GM15510 (cell line): ENCODE measurements around the gene TRPT1.

Source experiments
- POLR2A ChIP-seq: IDR thresholded peaks from 3 replicates; pipeline ENCODE4 v1.6.1; 2011; ENCODE audit warnings: borderline replicate concordance; ENCODE audit not compliant: insufficient read length; ENCODE audit errors: extremely low read depth

The TRPT1 gene

DNA sequence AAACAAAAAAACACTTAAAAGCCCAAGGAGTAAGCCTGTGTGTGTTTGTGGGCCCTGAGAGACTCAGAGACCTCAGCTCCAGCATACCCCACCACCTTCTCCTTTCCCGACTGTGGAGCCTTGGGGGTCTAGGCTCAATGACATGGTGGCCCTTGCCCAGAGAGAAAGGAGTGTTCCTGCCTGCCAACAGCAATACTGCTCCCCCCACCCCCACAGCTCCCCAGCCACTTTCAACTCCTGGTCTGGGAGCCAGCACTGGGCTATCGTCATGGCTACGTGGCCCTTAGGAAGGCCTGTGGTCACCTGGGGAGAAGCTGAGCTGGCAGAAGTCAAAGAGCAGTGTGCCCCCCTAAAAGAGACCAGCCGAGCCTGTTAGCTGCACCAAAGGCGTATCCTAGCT is 18.1 kb upstream of the TRPT1 start:
- no peak for TF ChIP-seq POLR2A

DNA sequence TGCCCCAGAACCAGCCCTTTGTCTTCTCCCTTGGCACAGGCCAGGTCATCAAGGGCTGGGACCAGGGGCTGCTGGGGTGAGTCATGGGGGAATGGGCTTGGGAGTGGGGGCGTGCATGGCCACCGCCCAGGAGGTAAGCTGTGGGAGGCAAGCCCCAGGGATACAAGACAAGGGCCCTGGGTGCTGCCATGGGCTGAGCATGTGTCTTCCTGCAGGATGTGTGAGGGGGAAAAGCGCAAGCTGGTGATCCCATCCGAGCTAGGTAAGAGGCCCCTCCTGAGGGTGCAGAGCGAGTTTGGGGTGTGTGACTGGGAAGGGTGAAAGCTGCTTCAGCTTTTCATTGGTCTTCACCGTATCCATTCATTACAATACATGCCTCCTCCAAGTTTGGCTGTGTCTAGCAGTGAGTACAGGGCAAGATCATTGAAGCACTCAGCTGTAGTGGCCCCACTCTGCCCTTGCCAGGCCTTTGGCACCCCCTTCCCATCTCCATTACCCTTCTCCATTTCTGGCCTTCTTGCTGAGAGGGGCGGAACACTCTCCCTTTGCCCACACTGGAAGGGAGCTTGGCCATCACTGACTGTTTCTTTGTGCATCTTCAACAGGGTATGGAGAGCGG is 17.4 kb upstream of the TRPT1 start:
- TF ChIP-seq POLR2A = peak; percentile 2

DNA sequence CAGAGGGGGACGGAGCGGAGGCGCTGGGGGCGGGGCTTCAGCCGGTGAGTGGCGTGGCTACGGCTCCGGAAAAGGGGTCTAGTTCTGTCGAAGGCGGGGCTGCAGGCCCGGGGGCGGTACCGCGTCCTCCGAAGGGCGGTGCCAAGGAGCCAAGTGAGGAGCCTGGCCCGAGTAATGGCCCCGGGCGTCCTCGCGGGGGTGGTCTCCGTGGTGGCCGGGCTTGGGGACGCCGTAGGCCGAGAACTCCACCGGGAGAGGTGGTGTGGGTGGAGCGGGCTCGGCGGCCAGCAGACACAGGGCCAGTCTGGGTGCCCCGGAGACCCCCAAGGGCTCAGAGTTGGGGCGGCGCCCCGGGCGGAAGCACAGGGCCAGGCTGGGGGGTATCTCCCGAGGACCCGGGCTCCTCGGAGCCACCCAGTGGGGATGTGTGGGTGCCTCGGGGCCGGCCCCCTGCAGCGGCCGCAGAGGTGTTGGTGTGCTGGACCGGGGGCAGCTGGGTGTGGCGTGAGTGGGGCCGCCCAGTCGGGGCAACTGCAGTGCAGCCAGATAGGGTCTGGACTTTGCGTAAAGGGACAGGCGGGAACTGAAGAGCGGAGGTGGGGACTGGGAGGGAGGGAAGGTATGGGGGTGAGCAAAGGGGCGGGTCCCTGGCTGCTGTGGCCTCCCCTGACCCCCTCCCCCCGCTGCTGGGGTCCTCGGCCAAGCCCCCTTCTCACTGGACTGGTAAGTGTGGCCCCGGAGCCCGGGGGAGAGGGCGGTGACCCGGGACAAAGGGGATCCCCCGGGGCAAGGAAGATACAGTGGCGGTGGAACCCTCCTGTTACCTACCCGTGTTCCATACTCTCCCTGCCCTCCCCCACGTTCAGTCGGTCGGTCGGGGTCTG is 15.7 kb upstream of the TRPT1 start:
- TF ChIP-seq POLR2A = peak; percentile 70

DNA sequence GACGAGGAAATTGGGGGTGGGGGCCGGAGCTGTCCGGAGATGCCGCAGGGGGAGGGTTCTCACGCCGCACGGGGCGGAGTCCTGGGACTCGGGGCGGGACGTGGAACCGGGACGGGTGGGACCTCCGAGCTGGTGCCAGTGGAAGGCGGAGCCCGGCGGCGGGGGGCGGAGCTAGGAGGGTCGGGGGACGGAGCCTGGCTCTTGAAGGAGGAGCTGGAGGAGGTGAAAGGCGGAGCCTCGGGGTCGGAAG is 15.2 kb upstream of the TRPT1 start:
- TF ChIP-seq POLR2A = no peak

DNA sequence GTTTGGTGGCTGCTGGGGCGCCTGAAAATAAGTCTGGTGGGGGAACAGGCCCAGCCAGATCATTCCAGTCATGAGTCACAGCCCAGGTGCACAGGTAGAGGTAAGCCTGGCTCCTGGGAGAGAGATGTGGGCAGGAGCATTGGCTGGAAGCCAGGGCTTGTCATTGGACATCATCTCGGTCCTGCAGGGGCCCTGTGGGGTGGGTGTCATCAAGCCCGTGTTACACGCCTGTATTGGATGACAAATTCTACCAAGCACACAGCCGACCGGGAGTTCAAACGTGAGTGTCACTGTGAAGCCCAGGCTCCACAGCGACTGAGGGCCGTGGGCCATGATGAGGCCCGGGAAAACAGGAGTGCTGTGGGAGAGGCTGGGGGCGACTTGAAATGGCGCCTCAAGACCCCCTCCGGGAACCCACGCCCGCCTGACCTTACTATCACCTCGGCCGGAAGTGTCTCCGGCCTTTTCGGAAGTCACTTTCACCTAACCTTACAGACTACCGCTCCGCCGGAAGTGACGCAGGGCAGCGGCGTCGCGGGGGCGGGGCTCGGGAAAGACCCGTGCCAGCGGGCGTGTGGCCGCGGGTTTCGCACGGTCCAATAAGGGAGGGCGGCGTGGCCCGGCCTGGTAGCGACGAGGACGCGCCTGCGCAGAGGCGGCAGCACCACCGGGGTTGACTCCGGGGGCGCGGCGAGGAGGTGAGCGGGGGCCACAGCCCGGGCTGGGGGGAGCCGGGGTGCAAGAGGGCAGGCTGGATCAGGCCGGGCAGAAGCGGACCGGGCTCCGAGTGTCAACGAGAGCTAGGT is 14.7 kb upstream of the TRPT1 start, which contains the start of gene FKBP2:
Gene FKBP2 (plus strand): TSS at position 661 of the 806 bp plus-strand sequence. CDS start 1,293 bp downstream, outside the sequence.
- TF ChIP-seq POLR2A = peak; percentile 92

DNA sequence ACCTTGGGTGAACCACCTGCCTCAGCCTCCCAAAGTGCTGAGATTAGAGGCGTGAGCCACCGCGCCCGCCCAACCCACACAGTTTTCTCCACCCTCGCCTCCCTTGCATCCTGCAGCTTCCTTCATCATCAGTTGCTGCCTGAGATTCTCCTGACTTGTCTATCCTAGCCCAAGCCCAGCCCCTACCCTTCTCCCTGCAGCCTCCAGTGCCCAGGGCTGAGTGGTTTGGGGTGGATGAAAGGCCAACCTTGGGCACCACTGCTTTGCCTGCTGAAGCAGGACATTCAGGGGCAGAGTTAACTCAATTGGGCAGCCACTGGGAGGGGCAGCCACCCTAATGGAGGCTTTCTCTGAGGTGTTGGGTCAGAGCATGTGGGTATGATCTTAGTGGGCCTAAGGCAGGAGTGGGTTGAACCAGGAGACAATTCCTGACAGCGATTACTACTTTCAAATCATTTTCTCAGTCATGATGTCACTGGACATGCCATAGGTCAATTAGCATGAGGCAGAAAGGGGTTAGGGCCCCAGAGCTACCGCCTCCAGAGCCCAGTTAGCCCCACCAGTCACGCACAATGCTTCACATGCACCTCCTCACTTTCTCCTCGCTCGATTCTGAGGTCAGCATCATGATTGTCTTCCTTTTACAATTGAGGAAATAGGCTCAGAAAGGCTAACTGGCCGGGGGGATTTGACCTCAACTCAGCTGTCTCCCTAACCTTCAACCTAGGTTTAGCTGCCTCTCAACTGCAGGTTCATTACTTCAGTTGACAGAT is 13.9 kb upstream of the TRPT1 start:
- no peak for TF ChIP-seq POLR2A

DNA sequence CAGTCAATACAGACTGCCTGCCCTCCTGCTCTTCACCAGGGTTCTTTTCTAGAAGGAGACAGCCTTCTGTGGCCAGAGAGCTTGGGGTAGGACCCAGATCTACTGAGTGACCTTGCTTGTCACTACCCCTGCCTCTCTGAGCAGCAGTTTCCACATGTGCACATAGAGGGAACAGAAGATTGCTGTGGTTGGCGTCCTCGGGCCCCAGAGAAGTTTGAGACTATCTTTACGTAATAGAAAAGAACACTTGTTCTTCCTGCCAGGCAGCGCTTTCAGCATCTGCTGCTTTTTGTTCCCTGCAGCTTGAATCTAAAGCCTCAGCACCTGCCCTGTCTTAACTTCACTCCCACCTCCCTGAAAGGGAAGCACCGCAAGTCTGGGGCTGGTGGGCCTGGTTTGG is 13.0 kb upstream of the TRPT1 start:
- no peak for TF ChIP-seq POLR2A

DNA sequence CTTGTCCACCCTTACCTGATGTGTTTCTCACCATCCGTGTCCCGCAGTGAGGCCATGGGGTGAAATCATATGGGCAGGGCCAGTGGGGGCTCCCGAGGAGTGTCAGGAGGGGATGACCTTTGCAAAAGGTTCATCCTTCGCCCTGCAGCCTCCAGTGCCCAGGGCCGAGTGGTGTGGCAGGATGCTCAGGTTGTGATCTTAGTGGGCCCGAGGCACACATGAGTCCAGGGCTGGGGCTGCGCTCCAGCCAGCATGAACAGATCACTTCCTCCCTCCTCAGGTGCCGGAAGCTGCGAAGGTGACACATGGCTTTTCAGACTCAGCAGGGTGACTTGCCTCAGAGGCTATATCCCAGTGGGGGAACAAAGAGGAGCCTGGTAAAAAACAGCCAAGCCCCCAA is 12.1 kb upstream of the TRPT1 start:
- TF ChIP-seq POLR2A = no peak

DNA sequence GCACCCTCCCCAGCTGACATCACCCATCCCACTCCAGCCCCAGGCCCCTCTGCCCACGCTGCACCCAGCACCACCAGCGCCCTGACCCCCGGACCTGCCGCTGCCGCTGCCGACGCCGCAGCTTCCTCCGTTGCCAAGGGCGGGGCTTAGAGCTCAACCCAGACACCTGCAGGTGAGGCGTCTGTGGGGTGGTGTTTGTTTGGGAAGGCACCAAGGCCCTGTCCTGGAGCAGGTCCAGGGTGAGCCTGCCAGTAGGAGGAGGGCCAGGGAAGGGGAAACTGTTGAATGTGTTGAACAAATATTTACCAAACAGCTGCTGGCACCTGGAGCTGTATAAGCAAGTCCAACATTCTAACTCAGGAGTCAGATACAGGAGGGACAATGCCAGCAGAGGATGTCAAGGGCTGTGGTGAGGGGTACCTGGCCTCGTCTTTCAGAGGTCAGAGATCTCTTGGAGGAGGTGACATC is 11.5 kb upstream of the TRPT1 start:
- no peak for TF ChIP-seq POLR2A

DNA sequence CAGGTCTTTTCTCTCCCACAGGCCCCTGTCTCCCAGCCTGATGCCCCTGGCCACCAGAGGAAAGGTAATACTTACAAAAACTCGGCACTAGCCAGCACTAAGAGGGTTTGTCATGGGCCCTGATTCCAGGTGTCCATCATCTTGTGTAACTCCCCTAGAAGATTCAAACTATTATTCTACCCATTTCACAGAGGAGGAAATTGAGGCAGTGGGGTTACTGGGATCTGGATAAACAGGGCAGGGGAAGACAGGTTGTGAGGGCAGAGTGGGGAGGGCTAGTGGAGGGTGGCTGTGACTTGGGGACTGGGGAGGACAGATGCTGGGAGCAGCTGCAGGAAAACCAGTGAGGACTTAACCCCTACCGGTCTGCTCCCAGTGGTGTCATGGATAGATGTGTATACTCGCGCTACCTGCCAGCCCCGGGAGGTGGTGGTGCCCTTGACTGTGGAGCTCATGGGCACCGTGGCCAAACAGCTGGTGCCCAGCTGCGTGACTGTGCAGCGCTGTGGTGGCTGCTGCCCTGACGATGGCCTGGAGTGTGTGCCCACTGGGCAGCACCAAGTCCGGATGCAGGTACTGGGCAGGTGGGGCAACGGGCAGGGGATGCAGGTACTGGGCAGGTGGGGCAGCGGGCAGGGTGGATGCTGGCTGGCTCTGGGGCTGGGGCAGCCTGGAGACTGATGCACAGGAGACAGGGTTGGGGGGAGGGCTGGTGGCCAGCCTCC is 9.6 kb upstream of the TRPT1 start:
- TF ChIP-seq POLR2A = no peak

DNA sequence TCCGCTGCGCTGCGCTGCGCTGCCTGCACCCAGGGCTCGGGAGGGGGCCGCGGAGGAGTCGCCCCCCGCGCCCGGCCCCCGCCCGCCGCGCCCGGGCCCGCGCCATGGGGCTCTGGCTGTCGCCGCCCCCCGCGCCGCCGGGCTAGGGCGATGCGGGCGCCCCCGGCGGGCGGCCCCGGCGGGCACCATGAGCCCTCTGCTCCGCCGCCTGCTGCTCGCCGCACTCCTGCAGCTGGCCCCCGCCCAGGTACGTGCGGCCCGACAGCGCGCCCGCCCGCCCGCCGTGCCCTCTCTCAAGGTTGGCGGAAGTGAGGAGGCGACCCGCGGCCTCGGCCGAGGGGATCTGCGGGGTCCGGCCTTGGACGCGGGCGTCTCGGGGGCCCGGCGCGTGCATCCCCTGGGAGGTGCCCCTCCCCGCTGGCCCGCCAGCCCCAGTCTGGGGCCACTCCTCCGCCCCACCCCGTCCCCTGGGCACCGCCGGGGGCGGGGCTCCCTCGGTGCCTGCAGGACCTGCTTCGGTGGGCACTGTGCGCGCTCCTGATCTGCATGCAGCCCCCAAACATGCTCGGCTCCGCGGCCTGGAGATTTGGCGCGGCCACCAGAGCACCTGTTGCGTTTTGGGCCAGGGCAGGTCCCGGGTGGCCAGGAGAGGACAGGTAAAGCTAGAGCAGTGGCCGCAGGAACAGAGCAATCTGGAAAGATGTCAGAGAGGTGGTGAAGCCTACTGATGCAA is 8.8 kb upstream of the TRPT1 start:
- TF ChIP-seq POLR2A = peak; percentile 44

DNA sequence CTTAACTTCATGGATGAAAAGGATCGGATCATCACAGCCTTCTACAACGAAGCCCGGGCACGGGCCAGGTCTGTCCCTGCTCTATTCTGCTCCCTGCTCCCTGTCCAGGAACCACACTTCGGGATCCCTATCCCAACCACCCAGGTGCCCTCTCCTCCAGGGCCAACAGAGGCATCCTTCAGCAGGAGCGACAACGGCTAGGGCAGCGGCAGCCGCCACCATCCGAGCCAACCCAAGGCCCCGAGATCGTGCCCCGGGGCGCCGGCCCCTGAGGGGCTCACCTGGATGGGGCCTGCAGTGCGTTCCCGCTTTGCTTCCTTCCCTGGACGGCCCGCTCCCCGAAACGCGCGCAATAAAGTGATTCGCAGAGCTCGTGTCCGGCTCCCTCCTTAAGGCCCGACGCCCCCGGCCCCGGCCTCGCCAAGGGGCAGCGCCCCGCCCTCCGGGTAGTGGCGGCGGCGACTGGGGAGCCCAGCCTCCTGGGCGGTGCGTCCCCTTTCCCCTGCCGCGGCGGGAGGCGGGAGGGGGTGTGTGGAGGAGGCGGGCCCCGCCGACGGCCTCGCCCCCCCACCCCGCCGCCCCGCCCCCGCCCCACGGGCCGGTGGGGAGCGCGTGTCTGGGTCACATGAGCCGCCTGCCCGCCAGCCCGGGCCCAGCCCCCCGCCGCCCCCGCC is 8.1 kb upstream of the TRPT1 start, which contains the start of gene VEGFB:
Gene VEGFB (plus strand): TSS at position 672 of the 674 bp plus-strand sequence. CDS start 250 bp downstream, outside the sequence.
- peak; percentile 39 for TF ChIP-seq POLR2A

DNA sequence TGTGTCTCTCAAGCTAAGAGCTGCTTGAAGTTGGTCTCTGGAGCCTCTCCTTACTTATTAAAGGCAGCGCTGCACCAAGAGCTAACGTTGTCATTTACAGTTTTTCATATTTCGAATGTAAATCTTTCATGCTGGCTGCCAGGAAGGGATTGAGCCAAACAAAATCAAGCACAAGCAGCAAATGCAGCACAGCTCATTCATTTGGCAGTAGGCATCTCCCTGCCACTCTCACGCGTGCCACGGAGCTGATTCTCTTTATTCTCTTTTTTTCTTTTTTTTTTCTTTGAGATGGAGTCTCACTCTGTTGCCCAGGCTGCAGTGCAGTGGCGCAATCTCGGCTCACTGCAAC is 7.0 kb upstream of the TRPT1 start:
- no peak for TF ChIP-seq POLR2A
